K562 (cell line): Measurements from ENCODE around the gene CHD2. TPM values are rescaled to one million over a fixed set of nuclear protein-coding genes. Genes with fewer than 3 reads are reported as not detected.

Source experiments
- CBFA2T2 ChIP-seq: fragments of 450-650 bp; conservative IDR thresholded peaks from 2 replicates; pipeline ENCODE4 v1.6.1; 2017; ENCODE audit warnings: mild to moderate bottlenecking
- CREB1 ChIP-seq, 2 experiments: sonication (generic) in 1 of 2; formaldehyde crosslinking in 1 of 2; IDR thresholded peaks; 2 replicates each; pipeline versions ENCODE4 v1.6.1 to v1.8.0; 2012 to 2022; ENCODE audit warnings: inconsistent platforms in 1 of 2, mild to moderate bottlenecking in 1 of 2, missing genetic modification reagents in 1 of 2, moderate library complexity in 1 of 2
- CREB3 ChIP-seq: fragments of 450-650 bp; conservative IDR thresholded peaks from 2 replicates; pipeline ENCODE4 v1.6.1; 2016; ENCODE audit warnings: missing genetic modification characterization, low read depth, mild to moderate bottlenecking, missing compliant biosample characterization, moderate library complexity
- ESRRA ChIP-seq: fragments of 450-650 bp; IDR thresholded peaks from 2 replicates; pipeline ENCODE4 v1.6.1; 2014; ENCODE audit warnings: low read depth, mild to moderate bottlenecking, moderate library complexity, borderline replicate concordance
- ETV1 ChIP-seq: fragments of 450-650 bp; conservative IDR thresholded peaks from 2 replicates; pipeline ENCODE4 v1.6.1; 2016; ENCODE audit warnings: missing genetic modification characterization, control low read depth, low read depth, missing compliant biosample characterization
- FOXA1 ChIP-seq: fragments of 450-650 bp; IDR thresholded peaks from 2 replicates; pipeline ENCODE4 v1.6.1; 2016; ENCODE audit warnings: mild to moderate bottlenecking, borderline replicate concordance
- HLTF ChIP-seq: fragments of 450-650 bp; IDR thresholded peaks from 2 replicates; pipeline ENCODE4 v1.6.1; 2016
- KAT2B ChIP-seq: IDR thresholded peaks from one replicate; pipeline ENCODE4 v1.6.1; 2012; ENCODE audit warnings: low read depth, mild to moderate bottlenecking, control low read depth, inconsistent platforms, low read length, moderate library complexity
- MGA ChIP-seq: fragments of 450-650 bp; IDR thresholded peaks from 2 replicates; pipeline ENCODE4 v1.6.1; 2016; ENCODE audit warnings: mild to moderate bottlenecking, moderate library complexity
- POLR2AphosphoS5 ChIP-seq: IDR thresholded peaks from 2 replicates; pipeline ENCODE4 v1.6.1; 2011; ENCODE audit warnings: mild to moderate bottlenecking, low read depth, low read length, moderate library complexity; ENCODE audit not compliant: control insufficient read depth, insufficient read depth
- TEAD1 ChIP-seq, 2 experiments: fragments of 450-650 bp in 1 of 2; sonication (generic) in 1 of 2; formaldehyde crosslinking; IDR thresholded peaks; 2 replicates each; pipeline versions ENCODE4 v1.4.0 to v1.8.0; 2020 to 2022; ENCODE audit warnings: mild to moderate bottlenecking in 2 of 2, missing genetic modification reagents in 1 of 2
- ZFP1 ChIP-seq: fragments of 450-650 bp; formaldehyde crosslinking; IDR thresholded peaks from 2 replicates; pipeline ENCODE4 v1.4.0; 2020; ENCODE audit warnings: mild to moderate bottlenecking, mixed read lengths
- ZNF311 ChIP-seq: fragments of 250-450 bp; sonication (Bioruptor Pico); IDR thresholded peaks from 2 replicates; pipeline ENCODE4 v1.4.0; 2020; ENCODE audit warnings: mild to moderate bottlenecking, moderate library complexity
- ZNF75A ChIP-seq: fragments of 450-650 bp; formaldehyde crosslinking; IDR thresholded peaks from 2 replicates; pipeline ENCODE4 v1.4.0; 2020; ENCODE audit warnings: mild to moderate bottlenecking
- polyA plus RNA-seq, 8 experiments: library from polyadenylated mRNA; depleted of rRNA in 4 of 8; stranded (reverse) in 5 of 8; unstranded in 3 of 8; fragments of >200 nt; fragmentation: Nextera tagmentation in 2 of 8; fragmentation: Illumina TruSeq in 1 of 8; extraction: Ambion mirVana in 2 of 8; extraction: Trizol in 1 of 8; gene quantifications; 2 replicates each; pipeline versions ENCODE4 v1.2.1 to v1.2.3, GENCODE V29; 2011 to 2014; ENCODE audit warnings: inconsistent platforms in 1 of 8, missing spikeins in 1 of 8
- total RNA-seq, 7 experiments: library from RNA; depleted of rRNA in 6 of 7; stranded (reverse); fragments of >200 nt in 6 of 7; fragmentation: Illumina TruSeq in 2 of 7; extraction: Trizol in 2 of 7; gene quantifications; 2 replicates each; pipeline versions ENCODE4 v1.2.1 to v1.2.3, GENCODE V29; 2011 to 2021; ENCODE audit warnings: low replicate concordance in 1 of 7

Gene CHD2
- total and polyA plus RNA-seq, 9 of the 15 experiments (the other 6 are each of a cell fraction or from before 2014, with no cell fraction given): 38.9 to 70.8 (median 56.2) TPM

- peak; percentile 76; the same call in 1 of the 2 replicates for TF ChIP-seq ETV1 (tag)
- no peak for TF ChIP-seq FOXA1
- TF ChIP-seq ZNF311 (CRISPR knock-in tag): 0 out of 2 replicates have a peak, but pooled peaks have one; percentile 59
- peak; percentile 95 for TF ChIP-seq POLR2AphosphoS5
- TF ChIP-seq ESRRA: no peak; the same call in 1 of the 2 replicates
- peak; percentile 88 to 89 for TF ChIP-seq TEAD1 (CRISPR knock-in tag; IDR thresholded peaks at IDR 0.05)
- TF ChIP-seq MGA: no peak
- no peak for TF ChIP-seq ZNF75A (CRISPR knock-in tag)
- peak; percentile 94 for TF ChIP-seq CREB3 (tag)
- TF ChIP-seq HLTF: no peak
- TF ChIP-seq CREB1 (IDR thresholded peaks at IDR 0.05): peak; percentile 97
- peak; percentile 97 for TF ChIP-seq CREB1 (CRISPR knock-in tag; IDR thresholded peaks at IDR 0.05)
- TF ChIP-seq KAT2B: no peak
- TF ChIP-seq CBFA2T2: no peak
- TF ChIP-seq ZFP1 (CRISPR knock-in tag): peak; percentile 1
Observed at GRCh38 chr15:92903966-92904721, 4.0 kb downstream of the CHD2 start (continued).
